H1 (cell line): ENCODE measurements around the gene ERICH6.

ENCODE experiments used
- ASH2L ChIP-seq: fragments of 200-600, 300-600 bp; sonication (generic); IDR thresholded peaks from one replicate; pipeline ENCODE4 v1.7.1; 2017; ENCODE audit warnings: low read length
- CTCF ChIP-seq, 3 experiments: IDR thresholded peaks; 1 replicate in 2 of 3; 2 replicates in 1 of 3; pipeline versions ENCODE4 v1.5.1 to v1.6.1; 2011; ENCODE audit warnings: low read length in 3 of 3, mild to moderate bottlenecking in 3 of 3, inconsistent platforms in 2 of 3, low read depth in 1 of 3, moderate library complexity in 1 of 3; ENCODE audit not compliant: insufficient read depth in 1 of 3; ENCODE audit errors: control extremely low read depth in 1 of 3
- EGR1 ChIP-seq: IDR thresholded peaks from 2 replicates; pipeline ENCODE4 v1.6.1; 2011; ENCODE audit warnings: low read depth, low read length, borderline replicate concordance
- EZH2 ChIP-seq: fragments of 200-600 bp; sonication (generic); IDR thresholded peaks from 2 replicates; pipeline ENCODE4 v1.7.1; 2012; ENCODE audit warnings: low read depth, mild to moderate bottlenecking, moderate library complexity, low read length, inconsistent platforms; ENCODE audit not compliant: severe bottlenecking
- GABPA ChIP-seq: IDR thresholded peaks from 2 replicates; pipeline ENCODE4 v1.6.1; 2011; ENCODE audit warnings: mild to moderate bottlenecking, low read length, moderate library complexity, borderline replicate concordance; ENCODE audit not compliant: insufficient read depth
- POLR2A ChIP-seq, 2 experiments: IDR thresholded peaks; 1 replicate in 1 of 2; 2 replicates in 1 of 2; pipeline ENCODE4 v1.6.1; 2011; ENCODE audit warnings: low read depth in 2 of 2, low read length in 2 of 2, mild to moderate bottlenecking in 2 of 2; ENCODE audit errors: control extremely low read depth in 1 of 2
- POLR2AphosphoS5 ChIP-seq: IDR thresholded peaks from 2 replicates; pipeline ENCODE4 v1.6.1; 2011; ENCODE audit warnings: low read depth, low read length
- POU5F1 ChIP-seq: IDR thresholded peaks from 2 replicates; pipeline ENCODE4 v1.6.1; 2011; ENCODE audit warnings: low read depth, mild to moderate bottlenecking, low read length, moderate library complexity
- RAD21 ChIP-seq, 2 experiments: IDR thresholded peaks in 1 of 2; conservative IDR thresholded peaks in 1 of 2; 2 replicates each; pipeline ENCODE4 v1.6.1; 2011; ENCODE audit warnings: low read depth in 2 of 2, low read length in 2 of 2, improper control_type of control experiment in 1 of 2, inconsistent platforms in 1 of 2, mild to moderate bottlenecking in 1 of 2, moderate library complexity in 1 of 2
- RBBP5 ChIP-seq: IDR thresholded peaks from 2 replicates; pipeline ENCODE4 v1.7.1; 2012; ENCODE audit warnings: low read depth, mild to moderate bottlenecking, inconsistent platforms, low read length, moderate library complexity, borderline replicate concordance
- YY1 ChIP-seq: IDR thresholded peaks from 2 replicates; pipeline ENCODE4 v1.6.1; 2011; ENCODE audit warnings: low read depth, mild to moderate bottlenecking, low read length
- ZNF274 ChIP-seq: IDR thresholded peaks from 2 replicates; pipeline ENCODE4 v1.7.0; 2012; ENCODE audit warnings: low read length, borderline replicate concordance; ENCODE audit errors: extremely low read depth

GRCh38 chr3:150736316-150736719, 32.6 kb upstream of the ERICH6 start:
- TF ChIP-seq ZNF274 (no peak), RAD21 (IDR thresholded peaks at IDR 0.05 in 1 of 2, conservative IDR thresholded peaks at IDR 0.05 in 1 of 2; ENCODE audit: low read depth in 2 of 2, low read length in 2 of 2) (no peak; a peak in 1 of 4 replicates), POLR2A (IDR thresholded peaks at IDR 0.05; ENCODE audit: control extremely low read depth in 1 of 2, low read depth in 2 of 2, low read length in 2 of 2) (no peak), ASH2L (no peak), CTCF (IDR thresholded peaks at IDR 0.05; ENCODE audit: control extremely low read depth in 1 of 3, insufficient read depth in 1 of 3, low read depth in 1 of 3, low read length in 3 of 3) (no peak), POU5F1 (no peak), POLR2AphosphoS5 (no peak), EZH2 (no peak), GABPA (no peak), EGR1 (no peak), RBBP5 (no peak), YY1 (no peak)
